Colonic mucosa (tissue), 4 donors: ENCODE results near the gene VDAC2. TPM values are rescaled to one million over a fixed set of nuclear protein-coding genes. Genes with fewer than 3 reads are reported as not detected.
"Not testable (repeated sequence)": the region's sequence is repeated elsewhere in the genome, so short reads cannot be mapped to it uniquely, and the experiment has no call there.

Experiments used
- DNase-seq: peaks from one replicate; pipeline ENCODE4 v3.0.0-alpha.2; 2020
- H3K27ac ChIP-seq: fragments of 200-600 bp; one replicate; pipeline ENCODE4 v1.8.0; 2021
- H3K27me3 ChIP-seq: fragments of 200-600 bp; one replicate; pipeline ENCODE4 v1.8.0; 2021
- H3K36me3 ChIP-seq: fragments of 200-600 bp; one replicate; pipeline ENCODE4 v1.8.0; 2021
- H3K4me1 ChIP-seq: fragments of 200-600 bp; one replicate; pipeline ENCODE4 v1.8.0; 2021; ENCODE audit warnings: mild to moderate bottlenecking
- H3K4me3 ChIP-seq: fragments of 200-600 bp; one replicate; pipeline ENCODE4 v1.8.0; 2021
- H3K9ac ChIP-seq, 2 donors: one replicate each; pipeline ENCODE4 v1.7.0; 2013; ENCODE audit warnings: control low read depth in 2 of 2, low read depth in 2 of 2, low read length in 2 of 2
- H3K9me3 ChIP-seq: fragments of 200-600 bp; one replicate; pipeline ENCODE4 v1.8.0; 2021
- CTCF ChIP-seq: fragments of 200-600 bp; IDR thresholded peaks from one replicate; pipeline ENCODE4 v1.8.0; 2022; ENCODE audit warnings: antibody characterized with exemption, mild to moderate bottlenecking
- intact Hi-C: fragments of 100-400 bp; cut with DNase I; formaldehyde crosslinking; loops from one replicate; pipeline ENCODE4 v1.14.1; 2022
- total RNA-seq, 2 donors: library from RNA; stranded (reverse); fragmentation: NEBNext Ultra II Directional in 1 of 2; extraction: Animal tissue kit (Norgen Biotek cat#: 25700) in 1 of 2; gene quantifications; one replicate each; pipeline ENCODE4 v1.2.1, GENCODE V29; 2021
- donor health status: healthy.
- donor health status: DM: no; HTN: no; CAD: no.
- donor health status: DM: no; HTN: no; CAD: no.

The VDAC2 gene
- total RNA-seq, 2 donors from 2014 or later = 314 to 430 TPM

- DNase-seq = no peak
- Histone ChIP-seq H3K27me3 (no peaks in the 10 kb centered on the region), H3K27ac (no peak overlapping the region), H3K36me3 (no peaks in the 10 kb centered on the region), H3K4me3 (no peak overlapping the region), H3K9me3 (no peaks in the 10 kb centered on the region), H3K4me1 (peaks cover 4% of the 10 kb centered on the region), H3K9ac (no peak overlapping the region)
- intact Hi-C loops = no loop called here
- TF ChIP-seq CTCF = no peak
Observed at GRCh38 chr10:75181073-75181472, 29.5 kb upstream of the VDAC2 start.

GRCh38 chr10:75186310-75186709 is 24.3 kb upstream of the VDAC2 start:
- DNase-seq = no peak
- peaks cover 4% of the 10 kb centered on the region for H3K4me1 ChIP-seq
- intact Hi-C loops = no loop called here
- H3K9me3 ChIP-seq = no peaks in the 10 kb centered on the region
- H3K36me3 ChIP-seq = no peaks in the 10 kb centered on the region
- no peak overlapping the region for H3K27ac ChIP-seq
- no peak overlapping the region for H3K4me3 ChIP-seq
- H3K27me3 ChIP-seq = no peaks in the 10 kb centered on the region
- H3K9ac ChIP-seq = no peak overlapping the region
- TF ChIP-seq CTCF = no peak

- peak; percentile 64 for DNase-seq
- TF ChIP-seq CTCF = peak; percentile 68
- peaks cover 10% of the 10 kb centered on the region for H3K4me1 ChIP-seq
- no peaks in the 10 kb centered on the region for H3K9me3 ChIP-seq
- H3K27ac ChIP-seq = peak overlapping the region; percentile 26
- H3K4me3 ChIP-seq = no peak overlapping the region
- H3K36me3 ChIP-seq = no peaks in the 10 kb centered on the region
- H3K9ac ChIP-seq = peak overlapping the region in 1 of 2 donors; percentile 46
- intact Hi-C loops = loop anchor here (2.0 kb wide), 1 partner anchor 43 kb away; no protein-coding TSS in a partner anchor
- no peaks in the 10 kb centered on the region for H3K27me3 ChIP-seq
Observed at GRCh38 chr10:75187961-75188426, 22.6 kb upstream of the VDAC2 start.

- H3K4me1 ChIP-seq = peaks cover 12% of the 10 kb centered on the region
- not testable (repeated sequence) for H3K36me3 ChIP-seq, H3K27me3 ChIP-seq, H3K4me3 ChIP-seq, H3K9me3 ChIP-seq, DNase-seq
- H3K27ac ChIP-seq = peak overlapping the region; percentile 26
- peak overlapping the region in 1 of 2 donors; percentile 46 for H3K9ac ChIP-seq
- intact Hi-C loops = loop anchor here (2.0 kb wide), 1 partner anchor 42 kb away; no protein-coding TSS in a partner anchor
Observed at GRCh38 chr10:75188522-75188921, 22.1 kb upstream of the VDAC2 start.

- intact Hi-C loops = loop anchor here (2.0 kb wide), 1 partner anchor 41 kb away; no protein-coding TSS in a partner anchor
- Histone ChIP-seq H3K4me1 (peaks cover 12% of the 10 kb centered on the region), H3K9me3 (no peaks in the 10 kb centered on the region), H3K27me3 (no peaks in the 10 kb centered on the region), H3K4me3 (no peak overlapping the region), H3K9ac (no peak overlapping the region), H3K27ac (no peak overlapping the region), H3K36me3 (no peaks in the 10 kb centered on the region)
- TF ChIP-seq CTCF = no peak
- no peak for DNase-seq
Observed at GRCh38 chr10:75189266-75190096, 21.1 kb upstream of the VDAC2 start.
